ENCODE results near the gene SIX2. TPM values are rescaled to one million over a fixed set of nuclear protein-coding genes. Genes with fewer than 3 reads are reported as not detected.

Gene SIX2
- total and polyA plus RNA-seq, 2 of the 8 experiments (the other 6 are each of a cell fraction or from before 2014, with no cell fraction given), result 0.47 to 1.0 TPM

GRCh38 chr2:45055162-45055605 is 45.9 kb upstream of the SIX2 start:
- no peaks in the 10 kb centered on the region for H3K4me1 ChIP-seq (replicated peaks in 1 of 4; ENCODE audit: control insufficient read depth in 3 of 4, insufficient read depth in 4 of 4, low read length in 3 of 4)
- no peak overlapping the region for H2BK120ac ChIP-seq (replicated peaks; ENCODE audit: low read depth, low read length)
- H3K9ac ChIP-seq (replicated peaks in 1 of 4; ENCODE audit: extremely low read depth in 1 of 4, low read depth in 3 of 4, low read length in 3 of 4), result no peak overlapping the region
- H3K18ac ChIP-seq (ENCODE audit: extremely low read depth, low read length), result no peak overlapping the region
- H4K91ac ChIP-seq (replicated peaks; ENCODE audit: insufficient read length, low read length), result no peak overlapping the region
- H2BK20ac ChIP-seq (ENCODE audit: low read length), result no peak overlapping the region
- POLR2A ChIA-PET (ENCODE audit: partially characterized antibody), result no interaction called here
- no peaks in the 10 kb centered on the region for H3K9me3 ChIP-seq (ENCODE audit: insufficient read depth in 2 of 2, low read depth in 1 of 2, low read length in 1 of 2)
- no peak overlapping the region for H4K5ac ChIP-seq (ENCODE audit: insufficient read length, low read depth, low read length)
- no peaks in the 10 kb centered on the region for H3K23me2 ChIP-seq (ENCODE audit: low read depth, low read length)
- H3K4ac ChIP-seq (replicated peaks; ENCODE audit: insufficient read length, low read depth, low read length), result no peak overlapping the region
- 92% methylated on average over 7 of the region's 7 CpGs; no CpG with 5 or more reads in 1 of the 2 experiments for WGBS, 2 experiments (ENCODE audit: extremely low coverage in 1 of 2, insufficient coverage in 1 of 2, insufficient read length in 1 of 2, insufficient replicate concordance in 2 of 2, low coverage in 1 of 2, low lambda C conversion rate in 2 of 2, missing lambda C conversion rate in 1 of 2)
- H4K8ac ChIP-seq (ENCODE audit: extremely low read depth, insufficient read depth, low read length), result no peak overlapping the region
- no peak overlapping the region for H2BK12ac ChIP-seq (ENCODE audit: low read depth, low read length)
- no peak overlapping the region for H2BK5ac ChIP-seq (ENCODE audit: low read depth, low read length)
- H3K27me3 ChIP-seq (replicated peaks in 1 of 4; ENCODE audit: control insufficient read depth in 3 of 4, extremely low read depth in 1 of 4, insufficient read depth in 3 of 4, low read length in 3 of 4), result no peaks in the 10 kb centered on the region
- no peak overlapping the region for H2BK15ac ChIP-seq (ENCODE audit: low read length)
- H3K4me2 ChIP-seq (ENCODE audit: insufficient read depth in 1 of 2, low read depth in 2 of 2, low read length in 2 of 2), result no peak overlapping the region
- CTCF ChIA-PET (ENCODE audit: partially characterized antibody), result interaction anchor here (0.6 to 2.1 kb wide), 7 partner anchors 8 to 42 kb away, joined by 3 to 7 read pairs (median 4); no protein-coding TSS in a partner anchor
- no peak overlapping the region for H3K27ac ChIP-seq (ENCODE audit: low read depth, low read length)
- no peaks in the 10 kb centered on the region for H3K79me2 ChIP-seq (ENCODE audit: control insufficient read depth in 1 of 2, insufficient read depth in 2 of 2, low read length in 2 of 2)
- H3K23ac ChIP-seq (ENCODE audit: insufficient read length), result no peak overlapping the region
- TF ChIP-seq, protein P1, sequence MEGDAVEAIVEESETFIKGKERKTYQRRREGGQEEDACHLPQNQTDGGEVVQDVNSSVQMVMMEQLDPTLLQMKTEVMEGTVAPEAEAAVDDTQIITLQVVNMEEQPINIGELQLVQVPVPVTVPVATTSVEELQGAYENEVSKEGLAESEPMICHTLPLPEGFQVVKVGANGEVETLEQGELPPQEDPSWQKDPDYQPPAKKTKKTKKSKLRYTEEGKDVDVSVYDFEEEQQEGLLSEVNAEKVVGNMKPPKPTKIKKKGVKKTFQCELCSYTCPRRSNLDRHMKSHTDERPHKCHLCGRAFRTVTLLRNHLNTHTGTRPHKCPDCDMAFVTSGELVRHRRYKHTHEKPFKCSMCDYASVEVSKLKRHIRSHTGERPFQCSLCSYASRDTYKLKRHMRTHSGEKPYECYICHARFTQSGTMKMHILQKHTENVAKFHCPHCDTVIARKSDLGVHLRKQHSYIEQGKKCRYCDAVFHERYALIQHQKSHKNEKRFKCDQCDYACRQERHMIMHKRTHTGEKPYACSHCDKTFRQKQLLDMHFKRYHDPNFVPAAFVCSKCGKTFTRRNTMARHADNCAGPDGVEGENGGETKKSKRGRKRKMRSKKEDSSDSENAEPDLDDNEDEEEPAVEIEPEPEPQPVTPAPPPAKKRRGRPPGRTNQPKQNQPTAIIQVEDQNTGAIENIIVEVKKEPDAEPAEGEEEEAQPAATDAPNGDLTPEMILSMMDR (IDR thresholded peaks at IDR 0.05; ENCODE audit: control extremely low read depth in 1 of 3, insufficient read depth in 1 of 3, low read depth in 1 of 3, low read length in 3 of 3), result peak in 1 of 3 experiments; percentile 25; a peak in 1 of 4 replicates
- TF ChIP-seq RAD21 (IDR thresholded peaks at IDR 0.05 in 1 of 2, conservative IDR thresholded peaks at IDR 0.05 in 1 of 2; ENCODE audit: low read depth in 2 of 2, low read length in 2 of 2), result peak; percentile 18 to 30; a peak in 3 of 4 replicates
- no peak for TF ChIP-seq PHF8 (conservative IDR thresholded peaks at IDR 0.05; ENCODE audit: low read depth, low read length)
- FAIRE-seq (no peak), DNase-seq (ENCODE audit: low read depth in 1 of 2, low spot score in 2 of 2) (no peak)
- H3K14ac ChIP-seq (ENCODE audit: insufficient read length), result no peak overlapping the region
- H2AK5ac ChIP-seq (ENCODE audit: low read depth, low read length), result no peak overlapping the region
- H3K4me3 ChIP-seq (ENCODE audit: extremely low read depth in 1 of 4, insufficient read depth in 2 of 4, low read depth in 3 of 4, low read length in 4 of 4), result no peak overlapping the region
- no peak overlapping the region for H2AFZ ChIP-seq (ENCODE audit: low read length)
- no peaks in the 10 kb centered on the region for H3K79me1 ChIP-seq (ENCODE audit: low read depth, low read length)
- H3K56ac ChIP-seq (replicated peaks; ENCODE audit: insufficient read length, low read depth, low read length), result no peak overlapping the region
- H4K20me1 ChIP-seq (replicated peaks in 1 of 2; ENCODE audit: control insufficient read depth in 1 of 2, insufficient read depth in 2 of 2, low read length in 2 of 2), result no peaks in the 10 kb centered on the region
- H3K36me3 ChIP-seq (ENCODE audit: control insufficient read depth in 2 of 4, insufficient read depth in 4 of 4, low read length in 3 of 4), result no peaks in the 10 kb centered on the region
